Loucy (cell line): ENCODE results near the gene LTBP1.

Experiments used
- H2AFZ ChIP-seq: fragments of 200-600 bp; sonication (generic); 2 replicates; pipeline ENCODE4 v1.6.0; 2016; ENCODE audit warnings: antibody characterized with exemption, mild to moderate bottlenecking, low read length, moderate library complexity
- H3F3A ChIP-seq: fragments of 200-600 bp; 2 replicates; pipeline ENCODE4 v1.6.0; 2016; ENCODE audit warnings: antibody characterized with exemption, low read depth, mild to moderate bottlenecking
- H3K27me3 ChIP-seq: fragments of 200-600 bp; sonication (generic); 2 replicates; pipeline ENCODE4 v1.6.1; 2014; ENCODE audit warnings: low read length, mild to moderate bottlenecking; ENCODE audit not compliant: insufficient read depth, poor library complexity, severe bottlenecking
- H3K36me3 ChIP-seq: fragments of 200-600 bp; sonication (generic); 2 replicates; pipeline ENCODE4 v1.6.1; 2016; ENCODE audit warnings: low read length; ENCODE audit not compliant: insufficient read depth
- H3K4me1 ChIP-seq: fragments of 200-600 bp; sonication (generic); 2 replicates; pipeline ENCODE4 v1.5.1; 2014; ENCODE audit warnings: low read length, mild to moderate bottlenecking; ENCODE audit not compliant: insufficient read depth, poor library complexity, severe bottlenecking
- H3K4me2 ChIP-seq: fragments of 200-600 bp; sonication (generic); 2 replicates; pipeline ENCODE4 v1.6.0; 2014; ENCODE audit warnings: antibody characterized with exemption, low read length, low read depth, mild to moderate bottlenecking; ENCODE audit not compliant: poor library complexity, severe bottlenecking
- H3K4me3 ChIP-seq: fragments of 200-600 bp; sonication (generic); 2 replicates; pipeline ENCODE4 v1.5.1; 2014; ENCODE audit warnings: low read length, mild to moderate bottlenecking, mixed read lengths; ENCODE audit not compliant: poor library complexity, severe bottlenecking
- H3K79me2 ChIP-seq: fragments of 200-600 bp; sonication (generic); 2 replicates; pipeline ENCODE4 v1.6.1; 2014; ENCODE audit warnings: low read length; ENCODE audit not compliant: insufficient read depth
- H3K9ac ChIP-seq: fragments of 200-600 bp; sonication (generic); 2 replicates; pipeline ENCODE4 v1.6.0; 2014; ENCODE audit warnings: mild to moderate bottlenecking, low read depth, low read length, moderate library complexity; ENCODE audit not compliant: poor library complexity, severe bottlenecking
- H3K9me2 ChIP-seq: fragments of 200-600 bp; sonication (generic); replicated peaks from 2 replicates; pipeline ENCODE4 v1.6.1; 2016; ENCODE audit warnings: low read depth, low read length, mixed read lengths
- H3K9me3 ChIP-seq: fragments of 200-600 bp; sonication (generic); 2 replicates; pipeline ENCODE4 v1.6.1; 2014; ENCODE audit warnings: mild to moderate bottlenecking, antibody characterized with exemption, low read length, low read depth; ENCODE audit not compliant: insufficient read depth
- H4K20me1 ChIP-seq: fragments of 200-600 bp; sonication (generic); 2 replicates; pipeline ENCODE4 v1.6.0; 2014; ENCODE audit warnings: antibody characterized with exemption, low read length, mild to moderate bottlenecking; ENCODE audit not compliant: insufficient read depth, poor library complexity, severe bottlenecking
- CTCF ChIP-seq: fragments of 200-600 bp; sonication (generic); conservative IDR thresholded peaks from 2 replicates; pipeline ENCODE4 v1.5.1; 2014; ENCODE audit warnings: mild to moderate bottlenecking, antibody characterized with exemption, low read length
- EZH2phosphoT487 ChIP-seq: fragments of 200-600 bp; IDR thresholded peaks from 2 replicates; pipeline ENCODE4 v1.6.1; 2018; ENCODE audit warnings: antibody characterized with exemption, mild to moderate bottlenecking, moderate library complexity, borderline replicate concordance

Gene LTBP1

GRCh38 chr2:33136566-33136965, 189.8 kb downstream of the LTBP1 start:
- H3K36me3 ChIP-seq: no peaks in the 10 kb centered on the region
- no peaks in the 10 kb centered on the region for H3K4me1 ChIP-seq
- no peak overlapping the region for H3K4me3 ChIP-seq
- H3K9me2 ChIP-seq: no peaks in the 10 kb centered on the region
- no peaks in the 10 kb centered on the region for H3F3A ChIP-seq
- no peak overlapping the region for H3K4me2 ChIP-seq
- H3K9ac ChIP-seq: no peak overlapping the region
- H2AFZ ChIP-seq: no peak overlapping the region
- no peaks in the 10 kb centered on the region for H4K20me1 ChIP-seq
- H3K79me2 ChIP-seq: no peaks in the 10 kb centered on the region
- TF ChIP-seq CTCF (no peak), EZH2phosphoT487 (no peak)
- no peaks in the 10 kb centered on the region for H3K9me3 ChIP-seq
- no peaks in the 10 kb centered on the region for H3K27me3 ChIP-seq

- no peaks in the 10 kb centered on the region for H3K36me3 ChIP-seq
- H2AFZ ChIP-seq: no peak overlapping the region
- H3K9me3 ChIP-seq: no peaks in the 10 kb centered on the region
- H3K79me2 ChIP-seq: no peaks in the 10 kb centered on the region
- H3K9ac ChIP-seq: no peak overlapping the region
- no peak overlapping the region for H3K4me2 ChIP-seq
- H3K4me3 ChIP-seq: no peak overlapping the region
- H3F3A ChIP-seq: no peaks in the 10 kb centered on the region
- no peaks in the 10 kb centered on the region for H3K4me1 ChIP-seq
- H3K9me2 ChIP-seq: no peaks in the 10 kb centered on the region
- no peaks in the 10 kb centered on the region for H3K27me3 ChIP-seq
- H4K20me1 ChIP-seq: no peaks in the 10 kb centered on the region
- TF ChIP-seq EZH2phosphoT487 (no peak), CTCF (no peak)
These were observed 190.6 kb downstream of the LTBP1 start for GRCh38 chr2:33137331-33137730.

- H3K9ac ChIP-seq: no peak overlapping the region
- no peaks in the 10 kb centered on the region for H3K36me3 ChIP-seq
- H3K79me2 ChIP-seq: no peaks in the 10 kb centered on the region
- no peaks in the 10 kb centered on the region for H3K9me3 ChIP-seq
- no peak overlapping the region for H3K4me2 ChIP-seq
- no peaks in the 10 kb centered on the region for H3K9me2 ChIP-seq
- peaks cover 5% of the 10 kb centered on the region for H3K4me1 ChIP-seq
- TF ChIP-seq CTCF (no peak), EZH2phosphoT487 (no peak)
- H3K27me3 ChIP-seq: no peaks in the 10 kb centered on the region
- no peaks in the 10 kb centered on the region for H3F3A ChIP-seq
- H3K4me3 ChIP-seq: no peak overlapping the region
- no peaks in the 10 kb centered on the region for H4K20me1 ChIP-seq
- H2AFZ ChIP-seq: no peak overlapping the region
These were observed 193.2 kb downstream of the LTBP1 start for GRCh38 chr2:33139949-33140348.
